Measurements from ENCODE around the gene EVI2A. TPM values are rescaled to one million over a fixed set of nuclear protein-coding genes. Genes with fewer than 3 reads are reported as not detected.
A peak's percentile ranks its signal among the peaks of the same experiment; 100 is the strongest.

EVI2A gene, protein sequence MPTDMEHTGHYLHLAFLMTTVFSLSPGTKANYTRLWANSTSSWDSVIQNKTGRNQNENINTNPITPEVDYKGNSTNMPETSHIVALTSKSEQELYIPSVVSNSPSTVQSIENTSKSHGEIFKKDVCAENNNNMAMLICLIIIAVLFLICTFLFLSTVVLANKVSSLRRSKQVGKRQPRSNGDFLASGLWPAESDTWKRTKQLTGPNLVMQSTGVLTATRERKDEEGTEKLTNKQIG
- total RNA-seq (10 to 100 TPM; 27.0 to 52.8 (median 31.9) TPM), polyA plus RNA-seq (10 to 100 TPM; 46.8 to 79.7 (median 68.0) TPM)
- long read RNA-seq, donor 1, transcript EVI2A-203 (2 exons, 1,854 nt), result major isoform, 8 of 8 reads
- long read RNA-seq, donor 1, partial matches to known transcripts, result 0 of 8 reads
- long read RNA-seq, donor 1, other reads (novel, unspliced or antisense), result 0 of 8 reads
- long read RNA-seq, donor 2, transcript EVI2A-203 (2 exons, 1,854 nt), result major isoform, 12 of 13 reads
- long read RNA-seq, donor 2, partial matches to known transcripts, result 0 of 13 reads
- long read RNA-seq, donor 2, other reads (novel, unspliced or antisense), result 0 of 13 reads

DNA sequence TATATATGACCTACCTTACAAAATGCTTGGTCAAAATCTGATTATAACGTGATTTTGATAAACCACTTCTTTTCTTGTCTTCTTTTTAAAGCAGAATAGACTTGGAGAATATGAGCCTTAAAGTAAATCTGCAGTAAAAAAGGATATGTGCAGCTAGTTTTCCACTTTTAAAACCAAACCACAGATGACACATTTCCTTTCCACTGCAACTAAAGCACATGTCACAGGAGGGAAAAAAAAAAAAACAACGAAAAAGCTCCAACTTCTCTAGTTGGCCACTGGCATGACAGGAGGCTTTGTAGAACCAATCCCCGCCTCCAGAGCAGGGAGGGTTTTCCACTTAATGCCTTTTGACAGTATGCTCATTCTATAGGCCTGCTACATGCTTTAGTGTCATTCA, at the start of gene EVI2A:
Gene EVI2A, minus strand, starts transcription at position 142 of the 400 bp plus-strand sequence. CDS start 2,609 bp downstream, outside the sequence.
- H3K9me3 ChIP-seq, result no peaks in the 10 kb centered on the region
- H3K36me3 ChIP-seq, result peaks cover 0 to 15% (median 5%) of the 10 kb centered on the region in 6 donors
- peak in 1 of 3 donors; percentile 62 for TF ChIP-seq POLR2AphosphoS5 (IDR thresholded peaks at IDR 0.05)
- TF ChIP-seq, protein P1, sequence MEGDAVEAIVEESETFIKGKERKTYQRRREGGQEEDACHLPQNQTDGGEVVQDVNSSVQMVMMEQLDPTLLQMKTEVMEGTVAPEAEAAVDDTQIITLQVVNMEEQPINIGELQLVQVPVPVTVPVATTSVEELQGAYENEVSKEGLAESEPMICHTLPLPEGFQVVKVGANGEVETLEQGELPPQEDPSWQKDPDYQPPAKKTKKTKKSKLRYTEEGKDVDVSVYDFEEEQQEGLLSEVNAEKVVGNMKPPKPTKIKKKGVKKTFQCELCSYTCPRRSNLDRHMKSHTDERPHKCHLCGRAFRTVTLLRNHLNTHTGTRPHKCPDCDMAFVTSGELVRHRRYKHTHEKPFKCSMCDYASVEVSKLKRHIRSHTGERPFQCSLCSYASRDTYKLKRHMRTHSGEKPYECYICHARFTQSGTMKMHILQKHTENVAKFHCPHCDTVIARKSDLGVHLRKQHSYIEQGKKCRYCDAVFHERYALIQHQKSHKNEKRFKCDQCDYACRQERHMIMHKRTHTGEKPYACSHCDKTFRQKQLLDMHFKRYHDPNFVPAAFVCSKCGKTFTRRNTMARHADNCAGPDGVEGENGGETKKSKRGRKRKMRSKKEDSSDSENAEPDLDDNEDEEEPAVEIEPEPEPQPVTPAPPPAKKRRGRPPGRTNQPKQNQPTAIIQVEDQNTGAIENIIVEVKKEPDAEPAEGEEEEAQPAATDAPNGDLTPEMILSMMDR (IDR thresholded peaks at IDR 0.05 in 8 of 11, conservative IDR thresholded peaks at IDR 0.05 in 3 of 11), result peak in 1 of 11 experiments; percentile 9
- TF ChIP-seq POLR2A (IDR thresholded peaks at IDR 0.05), result peak in 2 of 3 donors; percentile 8 to 14
- H3K4me1 ChIP-seq, result peaks cover 3 to 64% (median 24%) of the 10 kb centered on the region in 6 donors
- intact Hi-C loops (cut with DNase I; ENCODE audit: low total_unique reads), result no loop called here
- peak; percentile 80 for DNase-seq
- 20 to 34% (median 26%) methylated on average over 3 of the region's 3 CpGs for WGBS, 5 donors
- H3K4me3 ChIP-seq, result peak within 1 kb of the TSS; percentile 22 to 70 (median 36)
- no peaks in the 10 kb centered on the region for H3K27me3 ChIP-seq (replicated peaks in 1 of 7)
- peak within 1 kb of the TSS; percentile 66 to 94 (median 91) for H3K27ac ChIP-seq

DNA sequence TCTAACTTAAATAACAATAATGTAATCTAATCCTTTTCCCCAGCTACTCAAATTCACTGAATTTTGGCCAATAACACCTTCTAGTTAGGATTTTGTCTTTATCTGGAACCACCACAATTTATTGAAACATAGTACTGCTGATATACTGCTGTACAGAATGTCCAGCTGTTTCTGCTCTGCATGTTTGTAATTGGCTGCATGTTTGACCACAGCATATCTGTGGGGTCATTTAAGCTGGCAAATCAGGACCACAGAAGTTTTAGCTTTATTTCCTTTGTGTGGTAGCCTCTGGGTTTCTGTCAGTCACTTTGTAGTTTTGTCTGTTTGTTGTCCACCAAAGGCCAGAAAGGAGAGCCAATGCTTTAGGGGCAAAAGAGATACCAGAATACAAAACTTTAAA, 47.8 kb upstream of the EVI2A start:
- Histone ChIP-seq H3K27me3 (replicated peaks in 1 of 7) (no peaks in the 10 kb centered on the region), H3K4me1 (peaks cover 0 to 42% (median 39%) of the 10 kb centered on the region in 6 donors), H3K4me3 (no peak overlapping the region), H3K36me3 (peaks cover 0 to 33% (median 0%) of the 10 kb centered on the region in 6 donors), H3K27ac (no peak overlapping the region), H3K9me3 (no peaks in the 10 kb centered on the region)
- TF ChIP-seq POLR2A (IDR thresholded peaks at IDR 0.05) (no peak), POLR2AphosphoS5 (IDR thresholded peaks at IDR 0.05) (no peak)
- TF ChIP-seq, protein P1 (IDR thresholded peaks at IDR 0.05 in 8 of 11, conservative IDR thresholded peaks at IDR 0.05 in 3 of 11), result no peak
- no peak for DNase-seq
- intact Hi-C loops (cut with DNase I; ENCODE audit: low total_unique reads), result no loop called here

DNA sequence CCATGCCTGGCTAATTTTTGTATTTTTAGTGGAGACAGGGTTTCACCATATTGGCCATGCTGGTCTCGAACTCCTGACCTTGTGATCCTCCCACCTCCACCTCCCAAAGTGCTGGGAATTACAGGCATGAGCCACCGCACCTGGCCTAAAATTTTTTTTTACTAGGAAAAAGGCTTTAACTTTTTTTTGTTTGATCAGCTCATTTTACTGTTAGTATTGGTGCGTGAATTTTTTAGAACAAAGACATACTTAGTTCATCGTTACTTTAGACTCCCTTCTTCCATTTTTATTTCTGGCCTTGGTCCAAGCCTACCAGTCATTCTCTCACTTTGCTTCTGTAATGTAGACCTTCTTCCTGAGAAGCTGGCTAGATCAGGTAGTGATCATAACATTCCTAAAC, 44.7 kb upstream of the EVI2A start:
- TF ChIP-seq, protein P1 (IDR thresholded peaks at IDR 0.05 in 8 of 11, conservative IDR thresholded peaks at IDR 0.05 in 3 of 11), result no peak
- no peak for TF ChIP-seq POLR2AphosphoS5 (IDR thresholded peaks at IDR 0.05)
- no peak for TF ChIP-seq POLR2A (IDR thresholded peaks at IDR 0.05)
- H3K27me3 ChIP-seq (replicated peaks in 1 of 7), result no peaks in the 10 kb centered on the region
- H3K27ac ChIP-seq, result no peak overlapping the region
- intact Hi-C loops (cut with DNase I; ENCODE audit: low total_unique reads), result no loop called here
- DNase-seq, result no peak
- no peaks in the 10 kb centered on the region for H3K9me3 ChIP-seq
- H3K4me3 ChIP-seq, result no peak overlapping the region
- 98 to 99% (median 98%) methylated on average over 4 of the region's 4 CpGs for WGBS, 5 donors
- H3K36me3 ChIP-seq, result peaks cover 0 to 57% (median 12%) of the 10 kb centered on the region in 6 donors
- H3K4me1 ChIP-seq, result peaks cover 0 to 10% (median 9%) of the 10 kb centered on the region in 6 donors

DNA sequence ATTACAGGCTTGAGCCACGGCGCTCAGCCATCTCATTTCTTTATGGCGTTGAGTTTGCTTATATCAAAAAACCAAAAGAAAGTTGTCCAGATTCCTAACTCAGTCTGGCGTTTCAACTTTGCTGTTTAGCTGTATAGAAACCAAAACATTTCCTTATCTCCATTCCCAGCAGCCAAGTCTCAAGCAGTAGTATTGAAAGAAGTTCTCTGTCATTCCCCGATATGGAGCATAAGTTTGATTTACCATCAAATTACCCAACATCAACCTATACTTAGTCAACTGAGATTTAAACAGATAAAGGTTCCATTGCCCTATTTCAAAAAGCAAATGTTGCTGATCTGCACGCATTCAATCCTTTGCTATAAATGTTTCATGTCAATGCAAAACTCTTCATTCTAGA, 42.6 kb upstream of the EVI2A start:
- Histone ChIP-seq H3K4me3 (no peak overlapping the region), H3K27ac (no peak overlapping the region), H3K4me1 (no peaks in the 10 kb centered on the region), H3K9me3 (no peaks in the 10 kb centered on the region), H3K36me3 (peaks cover 0 to 77% (median 27%) of the 10 kb centered on the region in 6 donors), H3K27me3 (replicated peaks in 1 of 7) (no peaks in the 10 kb centered on the region)
- WGBS, 5 donors, result 93 to 98% (median 97%) methylated on average over 6 of the region's 6 CpGs
- TF ChIP-seq, protein P1 (IDR thresholded peaks at IDR 0.05 in 8 of 11, conservative IDR thresholded peaks at IDR 0.05 in 3 of 11), result no peak
- TF ChIP-seq POLR2AphosphoS5 (IDR thresholded peaks at IDR 0.05) (no peak), POLR2A (IDR thresholded peaks at IDR 0.05) (no peak)
- intact Hi-C loops (cut with DNase I; ENCODE audit: low total_unique reads), result no loop called here
- no peak for DNase-seq

All from spleen (tissue), 13 donors.